Hematopoietic multipotent progenitor cell treated with erythropoietin and hydrocortisone succinate and interleukin-3 and kit ligand, for 17 days (in vitro differentiated cells): ENCODE data around the gene RNF10.
"Not testable (repeated sequence)": the region's sequence is repeated elsewhere in the genome, so short reads cannot be mapped to it uniquely, and the experiment has no call there.

Source experiments
- DNase-seq: peaks from one replicate; pipeline ENCODE4 v3.0.0-alpha.2; 2015; ENCODE audit warnings: low spot score

Gene RNF10

DNA sequence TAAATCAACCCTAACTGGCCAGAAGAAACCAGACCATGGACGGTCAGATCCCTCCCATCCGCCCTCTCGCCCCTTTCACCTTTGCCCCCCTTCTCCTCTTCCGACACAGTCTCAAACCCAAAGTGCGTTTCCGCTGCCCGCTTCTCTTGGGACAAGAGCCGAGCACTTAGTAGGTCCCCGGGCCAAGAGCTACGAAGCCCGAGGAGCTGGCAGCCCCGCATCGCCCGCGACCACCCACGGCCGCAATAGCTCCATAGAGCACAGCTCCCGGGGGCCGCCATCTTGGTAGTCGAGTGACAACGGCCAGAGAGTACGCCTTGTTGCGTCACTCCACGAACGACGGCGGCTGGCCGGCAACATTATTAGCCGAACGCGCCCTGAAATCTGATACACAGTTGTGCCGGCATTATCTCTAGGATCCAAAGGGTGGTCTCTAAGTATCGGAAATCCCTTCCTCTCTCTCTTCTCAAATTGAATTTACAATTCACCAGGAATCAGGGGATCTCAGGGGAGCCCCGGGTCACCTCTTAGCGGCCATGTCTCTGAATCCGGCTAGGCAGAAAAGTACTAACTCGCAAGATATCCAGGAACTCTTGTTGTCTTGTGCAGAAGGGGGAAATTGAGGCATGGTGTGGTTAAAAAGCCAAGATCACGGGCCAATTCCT lies 5.2 kb upstream of the RNF10 start, which contains the start of gene COQ5:
Gene COQ5, minus strand, starts transcription at position 298 of the 665 bp plus-strand sequence. Its CDS starts 17 bp downstream, at position 281.
- DNase-seq, result peak; percentile 88

DNA sequence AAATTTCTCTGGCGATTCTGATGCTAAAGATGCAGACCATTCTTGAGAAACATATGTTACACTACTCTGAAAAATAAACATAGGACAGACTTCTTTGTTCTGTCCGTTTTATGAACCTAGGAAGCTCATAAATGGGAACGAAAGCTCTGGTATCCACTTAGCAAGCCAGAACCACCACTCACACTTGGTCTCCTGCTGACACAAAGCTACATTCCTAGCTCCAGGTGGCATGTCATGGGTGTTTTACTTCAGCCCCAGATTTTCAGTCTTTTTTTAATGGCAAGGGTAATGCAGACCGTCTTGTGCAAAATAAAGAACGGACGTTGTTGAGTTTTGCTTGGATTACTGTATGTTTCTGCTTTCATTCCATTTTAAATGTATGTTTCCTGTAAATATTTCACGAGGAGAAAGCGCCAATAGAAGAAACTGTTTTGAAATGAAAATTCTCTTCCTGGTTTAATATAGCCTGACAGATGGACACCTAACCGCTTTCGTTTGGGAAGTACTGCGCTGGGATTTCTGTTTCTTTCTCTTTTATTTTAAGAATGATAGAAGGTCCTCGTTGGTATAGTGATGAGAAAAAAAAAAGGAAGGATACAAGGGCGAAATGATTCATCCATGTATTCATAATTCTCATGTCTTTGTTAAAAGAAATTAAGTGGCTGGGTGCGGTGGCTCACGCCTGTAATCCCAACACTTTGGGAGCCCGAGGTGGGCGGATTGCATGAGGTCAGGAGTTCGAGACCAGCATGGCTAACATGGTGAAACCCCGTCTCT lies 4.3 kb upstream of the RNF10 start:
- no peak for DNase-seq

DNA sequence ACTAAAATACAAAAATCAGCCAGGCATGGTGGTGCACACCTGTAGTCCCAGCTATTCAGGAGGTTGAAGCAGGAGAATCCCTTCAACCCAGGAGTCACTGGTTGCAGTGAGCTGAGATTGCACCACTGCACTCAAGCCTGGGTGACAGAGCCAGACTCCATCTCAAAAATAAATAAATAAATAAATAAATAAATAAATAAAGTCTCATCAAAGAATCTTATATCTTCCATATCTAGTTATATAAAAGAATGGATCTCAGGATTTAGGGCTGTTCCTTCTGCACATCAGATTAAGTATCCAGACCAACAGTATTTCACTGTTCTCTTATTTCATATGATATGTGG lies 3.8 kb upstream of the RNF10 start:
- not testable (repeated sequence) for DNase-seq

DNA sequence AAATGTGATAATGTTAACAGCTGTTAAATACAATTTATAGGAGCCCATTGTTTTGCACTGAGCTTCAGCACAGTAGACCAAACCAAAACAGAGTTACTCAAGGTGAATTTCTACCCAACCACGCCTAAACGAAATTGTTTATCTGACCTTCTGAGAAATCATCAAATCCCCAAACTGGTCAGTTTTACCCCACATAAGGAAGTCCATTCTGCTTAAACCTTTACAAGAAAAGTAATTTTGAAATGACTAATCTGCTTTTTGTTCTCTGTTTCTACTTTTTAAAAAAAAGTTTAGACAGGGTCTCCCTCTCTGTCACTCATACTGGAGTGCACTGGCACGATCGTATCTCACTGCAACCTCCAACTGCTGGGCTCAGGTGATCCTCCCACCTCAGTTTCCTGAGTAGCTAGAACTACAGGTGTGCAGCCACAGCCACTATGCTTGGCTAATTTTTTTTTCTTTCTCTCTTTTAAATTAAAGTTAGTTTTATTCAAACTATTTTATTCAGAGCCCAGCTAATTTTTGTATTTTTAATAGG lies 1.4 kb upstream of the RNF10 start:
- no peak for DNase-seq

DNA sequence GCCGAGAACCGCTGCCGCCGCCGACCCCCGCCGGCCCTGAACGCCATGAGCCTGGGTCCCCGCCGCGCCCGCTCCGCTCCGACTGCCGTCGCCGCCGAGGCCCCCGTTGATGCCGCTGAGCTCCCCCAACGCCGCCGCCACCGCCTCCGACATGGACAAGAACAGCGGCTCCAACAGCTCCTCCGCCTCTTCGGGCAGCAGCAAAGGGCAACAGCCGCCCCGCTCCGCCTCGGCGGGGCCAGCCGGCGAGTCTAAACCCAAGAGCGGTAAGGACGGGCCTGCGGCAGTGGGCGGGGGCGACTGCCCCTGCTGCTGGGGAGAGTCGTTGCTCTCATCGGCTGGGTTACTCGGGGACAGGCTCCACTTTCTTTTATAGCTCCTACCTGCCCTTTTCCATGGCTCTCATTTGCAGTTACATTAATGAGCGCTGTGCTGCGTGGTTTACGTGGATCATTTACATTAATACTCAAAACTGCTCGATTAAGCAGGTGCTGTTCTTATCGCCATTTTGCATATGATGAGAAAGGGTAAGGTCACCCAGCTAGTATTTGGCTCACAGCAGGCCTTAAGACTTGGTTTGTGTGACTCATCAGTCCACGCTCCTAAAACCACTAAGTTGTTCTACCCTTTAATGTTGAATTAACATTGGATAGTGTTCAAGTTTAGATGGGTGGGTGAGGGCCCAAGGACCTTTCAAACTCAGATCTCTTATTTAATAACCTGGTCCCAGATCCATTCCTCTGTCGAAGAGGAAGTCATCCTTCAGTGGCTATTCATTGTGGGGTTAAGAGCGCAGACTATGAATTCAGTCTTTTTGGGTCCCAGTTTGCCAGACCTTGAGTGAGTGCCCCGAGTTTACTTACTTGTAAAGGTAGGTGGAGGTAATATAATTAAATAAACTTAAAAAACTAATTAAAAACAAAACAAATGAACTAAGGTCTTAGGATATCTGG lies 823 bp downstream of the RNF10 start:
- DNase-seq, result peak; percentile 91

DNA sequence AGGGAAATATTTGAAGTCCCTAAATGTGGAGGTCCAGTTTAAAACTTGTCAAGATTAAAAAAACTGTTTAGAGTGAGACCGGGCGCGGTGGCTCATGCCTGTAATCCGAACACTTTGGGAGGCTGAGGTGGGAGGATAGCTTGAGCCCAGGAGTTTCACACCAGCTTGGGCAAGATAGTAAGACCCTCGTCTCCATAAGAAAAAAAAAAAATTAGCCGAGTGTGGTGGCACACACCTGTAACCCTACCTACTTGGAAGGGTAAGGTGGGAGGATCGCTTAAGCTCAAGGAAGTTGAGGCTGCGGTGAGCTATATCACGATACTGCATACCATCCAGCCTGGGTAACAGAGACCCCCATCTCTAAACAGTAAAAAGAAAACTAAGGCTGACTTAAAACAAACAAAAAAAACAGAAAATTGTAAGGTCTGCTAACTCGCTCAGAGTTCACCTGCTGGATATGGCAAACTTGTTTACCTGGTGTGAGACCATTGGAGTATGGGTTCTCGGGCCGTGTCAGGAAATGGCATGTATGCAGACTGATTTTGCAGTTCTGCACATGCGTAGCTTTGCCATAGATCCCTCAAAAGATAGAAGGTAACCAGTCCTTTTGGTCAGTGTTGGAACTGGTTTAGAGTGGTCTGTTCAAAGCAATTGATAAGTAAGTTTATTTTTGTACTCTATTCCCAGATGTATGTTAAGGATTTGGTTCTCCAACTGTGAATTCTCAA lies 2.1 kb downstream of the RNF10 start:
- peak; percentile 78 for DNase-seq

DNA sequence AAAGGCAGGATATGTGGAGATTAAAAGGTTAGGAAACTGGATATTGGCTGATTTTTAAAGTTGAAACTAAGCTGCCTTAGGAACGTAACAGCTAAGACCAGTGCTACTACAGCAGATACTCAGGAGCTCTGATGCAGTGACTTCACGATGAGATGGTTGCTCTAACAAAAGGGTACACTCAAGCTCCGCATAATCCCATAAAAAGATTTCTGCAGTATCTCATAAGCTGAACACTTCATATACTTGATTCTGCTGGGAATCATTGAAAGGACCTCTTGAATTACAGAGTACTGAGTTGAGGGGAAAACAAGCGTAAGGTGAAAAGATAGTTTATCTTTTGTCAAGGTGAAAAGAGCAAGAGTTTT lies 3.7 kb downstream of the RNF10 start:
- DNase-seq, result peak; percentile 49

DNA sequence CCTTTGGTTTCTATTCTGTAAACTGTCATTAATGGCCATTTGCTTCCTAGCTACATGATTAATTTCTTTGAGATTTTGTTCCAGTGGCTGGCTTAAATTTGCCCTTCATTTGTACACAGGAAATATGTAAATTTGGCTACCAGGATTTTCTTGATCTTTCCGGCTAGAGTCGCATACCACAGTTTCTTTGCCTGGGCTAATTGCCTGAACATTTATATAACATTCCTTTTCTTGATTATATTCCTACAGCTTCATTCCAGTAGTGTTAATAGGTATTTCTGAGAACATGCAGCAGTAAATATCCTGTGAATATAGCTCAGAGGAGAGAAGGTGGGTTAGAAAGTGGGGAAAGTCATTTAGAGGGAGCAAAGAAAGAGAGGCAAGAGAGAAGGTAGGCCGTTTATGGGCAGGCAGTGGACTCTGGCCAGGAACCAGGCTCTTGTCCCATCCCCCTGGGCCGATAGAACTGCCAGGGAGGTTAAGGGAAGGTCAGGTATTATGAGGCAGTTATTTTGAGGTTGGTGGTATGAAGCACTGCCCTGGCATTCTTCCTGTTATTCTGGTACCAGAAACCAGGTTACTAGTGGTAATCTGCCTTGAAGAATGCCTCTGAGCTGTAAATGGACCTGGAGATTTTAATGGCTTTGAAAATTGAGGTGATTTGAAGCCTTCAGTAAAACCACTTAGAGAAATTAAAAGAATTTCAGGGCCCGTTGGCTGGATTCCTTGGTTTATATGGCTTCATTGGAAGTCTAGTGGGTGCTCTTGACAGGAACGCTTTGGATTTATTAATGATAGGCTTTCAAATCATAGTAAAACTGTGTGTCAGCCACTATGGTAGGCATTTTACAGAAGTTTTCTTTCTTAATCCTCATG lies 4.4 kb downstream of the RNF10 start:
- peak; percentile 69 for DNase-seq

DNA sequence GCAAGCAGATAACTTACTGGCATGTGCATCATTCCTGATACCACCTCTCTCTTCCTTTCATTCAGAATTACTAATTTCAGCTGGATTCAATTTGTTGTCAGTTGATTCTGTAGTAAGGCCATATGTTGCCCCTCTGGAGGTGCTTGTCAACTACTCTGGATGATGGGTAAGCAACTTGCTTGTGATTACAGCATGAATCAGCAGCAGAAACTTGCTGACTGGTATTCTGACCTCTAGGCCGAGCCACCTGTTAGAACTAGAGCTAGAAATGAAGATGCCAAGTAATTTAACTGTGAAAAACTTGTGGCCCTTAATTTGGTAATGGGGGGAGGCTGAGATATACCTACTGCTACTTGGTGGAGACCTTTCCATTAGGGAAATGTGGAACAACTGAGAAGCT lies 5.1 kb downstream of the RNF10 start:
- peak; percentile 91 for DNase-seq

DNA sequence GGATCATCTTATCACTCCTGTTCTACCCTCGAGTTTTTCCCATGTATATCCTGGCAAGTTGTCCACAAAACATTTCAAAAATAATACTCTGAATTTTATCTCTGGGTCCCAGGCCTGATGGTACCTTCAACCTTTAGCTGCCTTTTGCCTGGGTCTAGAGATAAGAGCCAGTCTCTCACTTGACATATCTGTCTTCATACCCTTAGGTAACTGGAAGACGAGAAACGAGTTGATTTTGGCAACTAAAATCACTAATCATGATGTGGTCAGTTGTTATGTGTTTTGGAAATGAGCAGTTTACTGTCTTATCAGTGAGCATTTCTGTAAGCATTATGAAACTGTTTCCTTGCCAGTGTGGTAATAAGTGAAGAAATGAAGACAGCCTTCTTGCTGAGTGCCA lies 6.3 kb downstream of the RNF10 start:
- peak; percentile 89 for DNase-seq

DNA sequence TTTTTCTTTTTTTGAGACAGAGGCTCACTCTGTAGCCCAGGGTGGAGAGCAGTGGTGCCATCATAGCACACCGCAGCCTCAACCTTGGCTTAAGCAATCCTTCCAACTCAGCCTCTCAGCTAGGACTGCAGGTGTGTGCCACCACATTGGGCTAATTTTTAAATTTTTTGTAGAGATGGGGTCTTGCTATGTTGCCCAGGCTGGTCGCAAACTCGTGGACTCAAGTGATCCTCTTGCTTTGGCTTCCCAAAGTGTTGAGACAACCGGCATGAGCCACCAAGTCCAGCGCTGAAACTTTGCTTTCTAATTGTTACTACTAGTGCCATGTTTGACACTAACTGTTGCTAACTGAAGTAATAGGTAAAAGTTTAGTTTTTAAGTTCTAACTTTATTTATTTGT lies 8.0 kb downstream of the RNF10 start:
- no peak for DNase-seq

DNA sequence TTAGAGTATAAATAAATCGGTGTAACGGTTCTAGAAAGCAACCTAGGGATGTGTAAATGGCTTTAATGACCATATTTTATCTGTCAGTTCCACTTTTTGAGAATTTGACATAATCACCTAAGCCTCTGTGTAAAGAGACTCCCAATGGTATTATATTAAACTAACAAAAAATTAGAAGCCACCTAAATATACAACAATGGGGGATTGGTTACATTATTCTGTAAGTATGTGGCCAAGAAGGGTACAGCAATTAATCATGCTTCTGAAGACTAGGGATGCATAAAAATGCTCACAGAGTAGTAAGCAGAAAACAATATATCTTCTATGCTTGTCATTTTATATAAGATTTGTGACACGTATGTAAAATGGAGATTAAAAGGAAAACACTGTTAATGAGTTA lies 10.5 kb downstream of the RNF10 start:
- DNase-seq, result no peak

DNA sequence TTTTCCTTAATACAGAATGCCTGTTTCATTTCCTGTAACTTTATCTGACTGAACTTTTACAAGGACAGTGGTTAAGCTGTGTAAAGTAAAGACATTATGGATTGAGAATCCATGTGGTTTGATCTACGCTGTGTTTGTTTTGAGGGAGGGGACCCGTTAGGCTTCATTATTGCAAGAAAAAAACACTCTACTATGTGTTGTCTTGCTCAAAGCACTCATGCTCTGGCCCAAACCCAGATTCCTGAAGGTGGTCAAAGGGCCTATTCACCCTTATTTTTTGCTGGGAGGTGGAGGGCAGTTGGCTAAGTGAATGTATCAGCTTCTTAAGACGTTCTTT lies 11.9 kb downstream of the RNF10 start:
- DNase-seq, result no peak

DNA sequence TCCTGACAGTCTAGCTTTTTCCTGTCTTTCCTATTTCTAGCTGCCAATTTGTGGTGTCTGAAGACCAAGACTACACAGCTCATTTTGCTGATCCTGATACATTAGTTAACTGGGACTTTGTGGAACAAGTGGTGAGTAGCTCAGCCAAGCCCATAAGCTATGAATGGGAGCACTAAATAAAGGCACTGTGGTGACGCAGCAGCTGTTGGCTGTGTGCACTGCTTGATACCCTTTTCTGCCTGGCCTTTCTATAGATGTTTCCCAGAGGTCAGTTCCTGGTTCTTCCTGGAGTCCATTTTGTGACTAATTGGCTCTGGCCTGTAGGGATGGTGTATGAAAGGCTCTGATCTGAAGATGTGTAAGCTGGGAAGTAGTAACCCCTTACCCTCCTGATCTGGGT lies 20.5 kb downstream of the RNF10 start:
- no peak for DNase-seq

DNA sequence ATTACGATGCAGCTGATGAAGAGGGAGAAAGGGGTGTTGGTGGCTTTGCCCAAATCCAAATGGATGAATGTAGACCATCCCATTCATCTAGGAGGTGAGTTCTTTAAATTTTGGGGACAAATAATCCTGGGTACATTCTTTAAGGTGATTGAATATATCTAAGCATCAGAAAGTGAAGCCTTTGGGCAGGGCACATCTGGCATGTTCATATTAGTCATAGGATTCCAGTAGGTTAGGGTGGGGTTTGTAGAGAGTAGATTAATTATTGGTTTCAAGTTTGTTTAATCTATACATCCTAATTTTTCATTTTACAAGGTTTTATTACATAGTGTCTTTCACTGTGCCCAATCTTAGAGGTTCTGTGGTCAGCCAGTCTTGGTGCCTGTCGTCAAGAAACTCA lies 23.4 kb downstream of the RNF10 start:
- no peak for DNase-seq

DNA sequence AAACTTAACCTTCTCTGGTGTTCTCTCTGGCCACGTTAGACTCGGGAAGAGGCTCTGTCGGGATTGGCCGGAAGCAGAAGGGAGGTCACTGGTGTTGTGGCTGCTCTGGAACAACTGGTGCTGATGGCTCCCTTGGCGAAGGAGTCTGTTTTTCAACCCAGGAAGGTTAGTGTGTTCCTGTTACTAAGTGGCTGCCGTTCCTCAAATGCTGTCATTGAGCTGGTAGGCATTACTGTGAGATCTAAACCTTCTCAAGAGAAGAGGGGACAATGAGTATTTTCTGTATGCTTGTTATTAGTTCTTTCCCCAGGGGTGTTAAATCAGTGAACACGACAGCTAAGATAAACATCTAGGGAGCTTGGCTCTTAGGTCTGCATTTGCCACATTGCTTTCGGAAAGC lies 28.8 kb downstream of the RNF10 start:
- no peak for DNase-seq

DNA sequence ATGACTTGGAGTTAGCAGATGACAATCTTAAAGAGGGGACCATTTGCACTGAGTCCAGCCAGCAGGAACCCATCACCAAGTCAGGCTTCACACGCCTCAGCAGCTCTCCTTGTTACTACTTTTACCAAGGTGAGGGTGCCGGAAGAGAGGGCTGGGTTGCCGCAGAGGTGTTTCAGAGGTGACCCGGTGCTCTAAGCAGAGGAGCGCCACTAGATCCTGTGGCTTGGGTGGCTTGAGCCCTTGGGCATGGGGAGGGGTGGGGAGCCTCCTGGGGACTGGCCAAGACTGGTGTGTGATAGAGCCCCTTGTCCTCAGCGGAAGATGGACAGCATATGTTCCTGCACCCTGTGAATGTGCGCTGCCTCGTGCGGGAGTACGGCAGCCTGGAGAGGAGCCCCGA lies 29.3 kb downstream of the RNF10 start:
- no peak for DNase-seq

DNA sequence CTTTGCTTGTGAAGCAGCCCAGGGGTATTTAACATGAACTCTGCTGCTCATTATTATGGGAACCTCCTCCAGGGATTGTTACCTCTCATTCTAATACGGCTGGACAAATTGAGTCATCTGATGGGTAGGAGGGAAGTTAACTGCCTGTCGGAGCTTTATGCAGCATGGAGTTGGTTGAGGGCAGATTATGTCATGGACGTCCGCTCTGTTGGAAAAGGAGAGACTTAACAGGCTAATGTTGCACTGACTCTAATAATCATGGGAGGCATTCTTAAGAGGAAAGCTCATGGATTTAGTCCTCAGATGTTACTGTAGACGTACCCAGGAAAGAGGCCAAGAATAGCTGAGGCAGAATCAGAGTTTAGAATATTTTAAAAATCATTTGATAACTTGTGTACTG lies 37.1 kb downstream of the RNF10 start:
- no peak for DNase-seq

DNA sequence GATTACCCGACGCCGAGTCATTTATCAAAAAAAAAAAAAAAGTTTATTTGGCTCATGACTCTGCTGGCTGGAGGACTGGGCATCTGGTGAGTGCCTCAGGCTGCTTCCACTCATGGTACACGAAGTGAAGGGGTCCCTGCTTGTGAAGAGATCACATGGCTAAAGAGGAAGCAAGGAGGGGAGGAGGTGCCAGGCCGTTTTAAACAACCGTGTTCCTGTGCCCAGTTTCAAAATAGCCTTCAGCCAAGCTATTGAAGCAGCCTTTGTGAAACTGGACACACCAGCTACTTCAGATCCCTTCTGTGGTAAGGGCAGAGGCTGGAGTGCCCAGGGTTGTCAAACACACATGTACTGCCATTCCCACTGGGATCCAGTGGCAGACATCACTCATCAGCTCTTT lies 39.4 kb downstream of the RNF10 start:
- DNase-seq, result peak; percentile 35

DNA sequence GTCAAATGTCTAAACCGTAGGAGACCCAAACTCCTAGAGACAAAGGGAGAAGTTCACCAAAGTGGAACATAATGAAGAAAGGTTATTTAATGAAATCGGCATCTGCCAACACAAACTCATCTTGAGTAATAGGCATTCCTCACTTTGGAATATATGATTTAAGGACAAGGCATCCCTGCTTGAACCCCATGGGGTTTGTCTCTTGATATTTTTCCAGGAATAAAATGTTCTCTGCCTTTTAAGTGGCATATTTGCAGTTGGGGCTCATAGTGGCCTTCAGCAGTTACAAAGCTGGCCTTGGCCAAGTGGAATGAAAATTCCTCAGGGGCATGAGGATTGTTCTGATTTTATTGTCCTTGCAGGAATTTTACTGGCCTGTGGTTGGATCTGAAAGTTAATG lies 40.0 kb downstream of the RNF10 start:
- DNase-seq, result no peak

DNA sequence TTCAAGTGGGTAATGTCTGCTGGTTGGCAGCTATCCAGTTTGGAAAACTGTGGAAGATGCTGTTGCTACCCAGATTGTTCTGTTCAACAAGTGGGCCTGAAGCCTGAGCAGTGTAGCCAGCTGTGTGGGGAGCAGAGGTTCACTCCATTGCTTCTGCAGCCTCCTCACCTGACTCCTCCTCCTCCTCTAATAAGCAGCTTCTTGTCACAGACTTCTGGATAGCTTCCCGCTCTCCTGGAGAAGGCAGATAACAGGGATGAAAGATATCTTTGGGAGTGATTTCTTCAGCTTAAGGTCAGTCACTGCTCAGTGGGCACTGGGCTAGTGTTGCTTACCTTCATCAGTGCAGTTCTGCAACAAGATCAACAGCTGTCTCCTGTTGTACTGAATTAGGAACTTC lies 45.0 kb downstream of the RNF10 start:
- DNase-seq, result peak; percentile 21
